Suppressor macrophage treated with lipopolysaccharide for 1 hour (primary cell): ENCODE data around the gene CYBC1.
A peak's percentile ranks its signal among the peaks of the same experiment; 100 is the strongest.
"Not testable (repeated sequence)": the region's sequence is repeated elsewhere in the genome, so short reads cannot be mapped to it uniquely, and the experiment has no call there.

Source experiments
- DNase-seq, 3 donors: peaks; one replicate each; pipeline ENCODE4 v3.0.0-alpha.2; 2020 to 2022

Gene CYBC1

GRCh38 chr17:82433560-82434215 is 16.9 kb downstream of the CYBC1 start:
- DNase-seq: no peak

- no peak for DNase-seq
Observed at GRCh38 chr17:82432017-82432416, 18.5 kb downstream of the CYBC1 start.

DNA sequence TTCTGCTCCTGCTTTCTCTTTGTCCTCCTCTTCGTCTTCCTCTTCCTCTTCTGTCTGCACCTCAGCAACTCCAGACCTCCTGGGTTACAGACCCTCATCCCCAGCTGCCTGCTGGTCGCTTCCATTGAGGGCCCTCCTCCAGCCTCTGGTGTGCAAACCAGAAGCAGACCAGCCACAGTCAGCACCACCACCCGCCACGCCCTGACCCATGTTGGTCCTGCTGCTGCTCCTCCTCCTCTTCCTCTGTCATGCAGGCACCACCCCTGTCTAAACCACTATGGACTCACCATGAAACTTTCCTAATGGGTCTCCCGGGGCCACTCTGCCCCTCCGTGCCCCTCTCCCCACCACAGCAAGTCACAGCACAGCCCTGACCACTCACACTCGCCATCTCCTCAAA is 20.7 kb downstream of the CYBC1 start:
- DNase-seq: no peak

- DNase-seq: no peak
Observed at GRCh38 chr17:82428546-82428945, 22.0 kb downstream of the CYBC1 start.

GRCh38 chr17:82424863-82425159 is 25.7 kb downstream of the CYBC1 start:
- no peak for DNase-seq

GRCh38 chr17:82424001-82424862 is 26.3 kb downstream of the CYBC1 start:
- DNase-seq: peak; percentile 75 to 86 (median 80)

- peak; percentile 46 to 73 (median 46) for DNase-seq
Observed at GRCh38 chr17:82419540-82419939, 31.0 kb downstream of the CYBC1 start.

DNA sequence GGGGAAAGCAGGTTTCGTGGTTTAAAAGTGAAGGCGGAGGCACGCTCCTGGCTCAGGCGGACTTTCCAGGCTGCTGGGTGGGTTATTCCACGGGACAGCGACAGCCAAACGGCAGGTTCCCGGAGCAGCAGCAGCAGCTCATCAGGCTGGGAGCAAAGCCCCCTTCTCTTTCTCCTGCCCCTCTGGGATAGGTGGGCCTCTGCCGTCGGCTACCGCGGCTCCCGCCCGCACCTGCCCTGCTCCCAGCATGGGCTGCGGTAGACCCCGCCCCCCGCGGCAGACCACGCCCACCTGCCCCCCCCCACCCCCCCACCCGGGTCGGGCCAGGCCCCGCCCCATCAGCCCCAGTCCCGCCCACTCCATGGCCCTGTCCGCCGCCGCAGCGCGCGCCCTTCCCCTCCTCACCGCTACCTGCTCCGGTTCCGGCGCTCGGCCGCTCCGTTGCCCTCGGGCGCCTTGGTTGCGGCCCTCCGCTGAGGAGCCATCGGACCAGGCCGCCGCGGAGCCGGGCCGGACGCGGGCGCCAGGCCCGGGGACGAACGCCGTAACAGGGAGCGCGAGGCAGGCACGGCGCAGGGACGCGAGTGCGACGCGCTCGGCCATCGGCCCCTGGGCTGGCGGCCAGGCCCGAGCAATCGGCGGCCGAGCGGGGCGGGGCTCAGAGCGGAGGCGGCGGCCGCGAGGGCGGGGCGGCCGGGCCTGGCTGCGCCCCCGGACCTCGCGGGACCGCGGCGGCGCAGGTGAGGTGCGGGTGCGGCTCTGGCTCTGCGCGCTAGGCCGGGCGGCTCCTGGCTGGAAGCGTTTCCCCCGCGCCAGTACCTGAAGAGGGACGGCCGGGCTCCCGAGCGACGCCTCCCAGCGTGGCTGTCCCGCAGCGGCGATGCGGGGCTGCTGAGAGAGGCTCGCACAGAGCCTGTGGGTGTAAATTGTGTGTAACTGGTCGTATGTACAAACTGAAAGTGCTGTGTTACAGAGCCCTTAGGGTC is 32.3 kb downstream of the CYBC1 start, which contains the start of the genes HEXD and OGFOD3:
TSS of gene HEXD (plus strand) at position 347 of the 986 bp plus-strand sequence. CDS start 1,453 bp downstream, outside the sequence.
TSS of gene OGFOD3 (minus strand) at position 586 of the 986 bp plus-strand sequence. CDS start at position 485, 101 bp downstream.
- DNase-seq: peak; percentile 88 to 97 (median 95)

GRCh38 chr17:82416771-82417170 is 33.8 kb downstream of the CYBC1 start:
- no peak for DNase-seq

GRCh38 chr17:82416264-82416663 is 34.3 kb downstream of the CYBC1 start:
- no peak for DNase-seq

DNA sequence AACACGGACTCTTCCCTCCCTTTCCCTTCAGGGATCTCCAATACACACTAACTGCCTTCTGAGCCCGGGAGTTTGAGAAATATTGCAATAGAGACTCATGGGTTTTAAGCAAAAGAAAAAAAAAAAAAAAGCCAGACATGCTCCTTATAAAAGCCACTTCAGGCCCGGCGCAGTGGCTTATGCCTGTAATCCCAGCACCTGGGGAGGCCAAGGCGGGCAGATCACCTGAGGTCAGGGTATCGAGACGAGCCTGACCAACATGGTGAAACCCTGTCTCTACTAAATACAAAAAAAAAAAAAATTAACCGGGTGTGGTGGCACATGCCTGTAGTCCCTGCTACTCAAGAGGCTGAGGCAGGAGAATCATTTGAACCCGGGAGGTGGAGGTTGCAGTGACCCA is 34.8 kb downstream of the CYBC1 start:
- DNase-seq: no peak

- no peak for DNase-seq
Observed at GRCh38 chr17:82415336-82415735, 35.2 kb downstream of the CYBC1 start.

DNA sequence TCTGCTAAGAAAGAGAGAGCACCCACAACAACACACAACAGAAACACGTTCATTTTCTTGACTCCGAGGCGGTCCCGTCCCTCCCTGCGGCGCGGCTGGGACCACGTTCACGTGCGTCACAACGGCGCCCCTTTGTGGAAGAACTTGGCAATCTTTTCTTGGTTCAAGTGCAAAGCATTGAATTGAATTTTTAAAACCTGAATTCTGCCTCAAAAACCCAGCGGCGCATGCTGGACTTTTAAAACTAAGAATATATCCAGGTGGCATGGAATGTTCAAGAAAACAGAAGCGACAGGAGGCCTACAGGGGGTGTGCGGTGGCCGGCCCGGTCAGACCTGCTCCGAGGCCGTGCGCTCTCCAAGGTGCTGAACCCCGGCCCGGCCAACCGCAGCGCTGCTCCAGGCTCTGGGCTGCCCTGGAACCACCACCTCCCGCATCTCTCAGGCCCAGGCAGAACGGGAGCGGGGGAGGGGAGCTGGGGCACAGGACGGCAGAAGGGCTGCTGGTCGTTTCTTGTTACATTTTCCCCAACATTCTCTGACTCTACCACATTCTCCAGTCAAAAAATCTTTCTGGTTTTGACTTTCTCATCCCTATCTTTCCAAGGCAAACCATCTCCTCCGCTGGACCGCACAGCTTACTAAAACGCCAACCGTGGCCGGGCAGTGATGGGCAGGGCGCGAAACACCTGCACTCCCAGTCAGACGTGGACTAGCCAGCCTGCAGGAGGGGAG is 35.8 kb downstream of the CYBC1 start:
- DNase-seq: peak; percentile 83 to 90 (median 89)

DNA sequence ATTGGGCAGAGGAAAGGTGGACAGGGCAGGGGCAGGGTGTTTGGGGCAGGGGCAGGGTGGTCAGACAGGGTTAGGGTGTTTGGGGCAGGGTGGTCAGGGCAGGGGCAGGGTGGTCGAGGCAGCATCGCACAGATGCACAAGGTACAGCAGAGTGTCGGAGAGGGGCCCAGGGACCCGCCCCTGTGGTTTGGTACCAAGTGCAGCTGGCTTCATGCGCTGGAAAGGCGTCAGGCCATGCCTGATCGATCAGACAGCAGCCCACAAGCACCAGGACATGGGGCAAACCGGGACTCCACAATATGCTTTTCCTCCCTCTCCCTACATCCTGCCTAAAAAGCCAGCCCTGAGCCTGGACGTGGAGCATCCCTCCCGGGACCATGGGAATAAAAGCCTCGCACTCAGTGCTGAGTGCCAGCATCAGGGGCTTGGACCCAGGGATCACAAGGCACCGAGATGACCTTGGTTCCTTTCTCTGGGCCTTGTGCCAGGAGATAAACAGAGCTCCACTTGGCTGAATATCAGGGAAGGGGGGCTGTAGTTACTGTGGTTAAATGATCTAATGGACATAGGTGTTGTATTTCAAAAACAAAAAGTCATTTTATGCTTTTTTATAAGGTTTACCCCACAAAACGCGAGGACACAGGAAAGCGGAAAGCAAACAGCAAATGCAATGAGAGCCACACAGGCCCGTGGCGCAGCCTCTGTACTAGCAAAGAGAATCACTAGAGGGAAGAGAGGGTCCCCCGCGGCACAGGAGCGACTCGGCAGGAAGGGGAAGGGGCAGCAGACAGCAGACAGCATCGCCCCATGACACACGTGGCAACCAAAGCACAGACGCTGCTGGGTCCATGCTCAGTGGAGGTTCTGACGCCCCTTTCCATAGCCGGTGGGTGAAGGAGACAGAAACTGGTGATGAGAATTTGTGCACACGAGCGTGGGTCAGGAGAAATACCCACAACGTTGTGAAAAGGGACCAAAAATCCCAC is 37.7 kb downstream of the CYBC1 start:
- no peak for DNase-seq

DNA sequence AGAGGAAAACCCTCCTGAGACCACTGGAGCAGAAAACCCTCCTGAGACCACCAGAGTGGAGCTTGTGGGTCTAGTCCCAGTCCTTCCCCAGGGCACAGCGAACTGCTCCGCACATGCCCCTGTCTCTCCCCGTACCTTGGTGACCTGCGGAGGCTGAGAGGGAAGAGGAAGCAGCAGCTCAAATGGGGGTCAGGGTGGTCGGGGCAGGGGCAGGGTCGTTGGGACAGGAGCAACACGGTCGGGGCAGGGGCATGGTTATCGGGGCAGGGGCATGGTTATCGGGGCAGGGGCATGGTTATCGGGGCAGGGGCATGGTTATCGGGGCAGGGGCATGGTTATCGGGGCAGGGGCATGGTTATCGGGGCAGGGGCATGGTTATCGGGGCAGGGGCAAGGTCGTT is 38.5 kb downstream of the CYBC1 start:
- DNase-seq: not testable (repeated sequence)

DNA sequence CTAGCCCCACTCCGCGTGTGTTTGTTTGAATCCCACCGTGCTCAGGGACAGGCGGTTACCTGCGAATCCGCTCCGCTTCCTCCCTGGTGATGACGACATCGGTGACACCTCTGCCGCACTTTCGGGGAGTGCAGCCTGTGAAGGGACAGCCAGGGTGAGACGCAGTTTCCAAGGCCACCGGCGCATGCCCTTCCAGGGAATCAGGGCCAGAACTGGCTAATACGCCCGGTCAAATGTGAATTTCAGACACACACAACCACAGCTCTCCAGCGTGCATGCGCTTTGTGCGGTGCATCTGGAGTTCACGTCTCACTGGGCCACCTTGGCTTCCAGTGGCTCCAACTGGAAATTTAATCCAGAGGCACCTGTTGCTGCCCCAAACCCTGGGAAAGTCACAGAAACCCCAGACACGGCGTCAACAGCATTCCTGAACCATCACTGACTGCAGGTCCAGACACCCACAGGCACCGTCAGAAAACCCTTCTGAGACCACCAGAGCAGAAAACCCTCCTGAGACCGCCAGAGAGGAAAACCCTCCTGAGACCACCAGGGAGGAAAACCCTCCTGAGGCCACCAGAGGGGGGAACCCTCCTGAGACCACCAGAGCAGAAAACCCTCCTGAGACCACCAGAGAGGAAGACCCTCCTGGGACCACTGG is 39.0 kb downstream of the CYBC1 start:
- DNase-seq: no peak

DNA sequence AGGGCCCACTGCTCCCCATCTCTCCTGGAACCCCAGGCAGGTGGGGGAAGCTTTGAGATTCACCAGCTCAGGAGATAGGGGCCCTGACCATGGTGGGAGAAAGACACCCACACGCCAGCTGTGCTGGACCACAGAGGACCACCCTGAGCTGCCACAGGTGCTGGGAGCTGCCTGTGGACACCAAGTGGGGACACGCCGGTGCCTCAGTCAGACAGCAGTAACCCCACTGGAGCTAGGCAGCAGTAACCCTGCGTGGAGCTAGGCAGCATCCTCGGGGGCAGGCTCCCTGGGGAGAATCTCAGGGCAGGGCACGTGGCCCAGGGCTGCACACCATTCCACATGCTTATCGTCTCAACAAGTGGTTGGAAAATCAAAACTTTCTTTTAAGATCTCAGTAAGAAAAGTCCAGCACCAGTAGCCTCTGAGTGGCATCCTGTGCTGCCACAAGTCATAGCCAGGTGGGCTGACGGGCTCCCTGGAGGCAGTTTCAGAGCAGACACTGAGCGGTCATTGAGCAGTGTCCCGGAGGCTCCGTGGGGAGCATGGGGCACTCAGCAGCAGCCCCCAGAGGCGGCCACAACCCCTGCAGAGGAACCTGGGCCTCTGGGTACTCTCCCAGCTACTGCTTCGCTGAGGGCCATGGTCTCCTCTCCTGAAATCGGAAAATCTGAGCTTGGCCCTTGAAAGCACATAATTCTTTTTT is 40.4 kb downstream of the CYBC1 start:
- DNase-seq: no peak

GRCh38 chr17:82408938-82409318 is 41.6 kb downstream of the CYBC1 start:
- no peak for DNase-seq

GRCh38 chr17:82408288-82408937 is 42.1 kb downstream of the CYBC1 start:
- DNase-seq: no peak
